Liver (tissue), 9 donors: ENCODE measurements around the gene NCKAP5L. TPM values are rescaled to one million over a fixed set of nuclear protein-coding genes. Genes with fewer than 3 reads are reported as not detected.
A peak's percentile ranks its signal among the peaks of the same experiment; 100 is the strongest.

ENCODE experiments used
- DNase-seq: peaks from one replicate; pipeline ENCODE4 v3.0.0-alpha.2; 2017; ENCODE audit warnings: low spot score
- H3K27ac ChIP-seq, 2 donors: one replicate each; pipeline ENCODE4 v1.7.0; 2013; ENCODE audit warnings: inconsistent platforms in 2 of 2, low read length in 2 of 2, control low read depth in 1 of 2, low read depth in 1 of 2, mild to moderate bottlenecking in 1 of 2
- H3K27me3 ChIP-seq, 4 donors: one replicate each; pipeline versions ENCODE4 v1.6.1 to v1.7.0; 2013; ENCODE audit warnings: low read length in 3 of 4, inconsistent platforms in 1 of 4, mild to moderate bottlenecking in 1 of 4, moderate library complexity in 1 of 4; ENCODE audit not compliant: control insufficient read depth in 4 of 4, insufficient read depth in 4 of 4
- H3K36me3 ChIP-seq, 4 donors: one replicate each; pipeline versions ENCODE4 v1.6.1 to v1.7.0; 2013; ENCODE audit warnings: low read length in 3 of 4, mild to moderate bottlenecking in 3 of 4, low read depth in 1 of 4, moderate library complexity in 1 of 4; ENCODE audit not compliant: control insufficient read depth in 4 of 4, insufficient read depth in 3 of 4
- H3K4me1 ChIP-seq, 4 donors: one replicate each; pipeline versions ENCODE4 v1.6.1 to v1.7.0; 2013; ENCODE audit warnings: low read length in 3 of 4, mild to moderate bottlenecking in 3 of 4, moderate library complexity in 1 of 4; ENCODE audit not compliant: control insufficient read depth in 4 of 4, insufficient read depth in 4 of 4
- H3K4me3 ChIP-seq, 3 donors: one replicate each; pipeline versions ENCODE4 v1.6.1 to v1.7.0; 2013; ENCODE audit warnings: low read length in 3 of 3, control low read depth in 1 of 3, low read depth in 1 of 3, mild to moderate bottlenecking in 1 of 3
- H3K9ac ChIP-seq, 2 donors: one replicate each; pipeline ENCODE4 v1.7.0; 2013; ENCODE audit warnings: low read length in 2 of 2, mild to moderate bottlenecking in 2 of 2, moderate library complexity in 2 of 2, control low read depth in 1 of 2, low read depth in 1 of 2
- H3K9me3 ChIP-seq, 4 donors: one replicate each; pipeline versions ENCODE4 v1.6.1 to v1.7.0; 2013; ENCODE audit warnings: low read length in 3 of 4; ENCODE audit not compliant: control insufficient read depth in 4 of 4
- EGR1 ChIP-seq, 2 donors: IDR thresholded peaks; 2 replicates each; pipeline ENCODE4 v1.6.1; 2016 to 2018; ENCODE audit warnings: antibody characterized with exemption in 2 of 2, low read depth in 2 of 2
- FOXA1 ChIP-seq: IDR thresholded peaks from 2 replicates; pipeline ENCODE4 v1.6.1; 2016; ENCODE audit warnings: antibody characterized with exemption
- FOXA2 ChIP-seq: IDR thresholded peaks from 2 replicates; pipeline ENCODE4 v1.6.1; 2016; ENCODE audit warnings: antibody characterized with exemption
- GABPA ChIP-seq, 2 donors: IDR thresholded peaks in 1 of 2; conservative IDR thresholded peaks in 1 of 2; 2 replicates each; pipeline ENCODE4 v1.6.1; 2016; ENCODE audit warnings: antibody characterized with exemption in 2 of 2, mild to moderate bottlenecking in 1 of 2, moderate library complexity in 1 of 2
- HNF4A ChIP-seq, 2 donors: conservative IDR thresholded peaks; 2 replicates each; pipeline ENCODE4 v1.6.1; 2016; ENCODE audit warnings: antibody characterized with exemption in 2 of 2, mild to moderate bottlenecking in 2 of 2
- JUND ChIP-seq, 2 donors: IDR thresholded peaks; 2 replicates each; pipeline ENCODE4 v1.6.1; 2016; ENCODE audit warnings: antibody characterized with exemption in 2 of 2
- NR2F2 ChIP-seq: IDR thresholded peaks from 2 replicates; pipeline ENCODE4 v1.6.1; 2016; ENCODE audit warnings: antibody characterized with exemption
- RAD21 ChIP-seq, 2 donors: IDR thresholded peaks; 2 replicates each; pipeline ENCODE4 v1.6.1; 2016; ENCODE audit warnings: antibody characterized with exemption in 2 of 2, mild to moderate bottlenecking in 2 of 2
- RXRA ChIP-seq, 2 donors: IDR thresholded peaks; 2 replicates each; pipeline ENCODE4 v1.6.1; 2017 to 2018; ENCODE audit warnings: antibody characterized with exemption in 2 of 2, mild to moderate bottlenecking in 1 of 2
- SP1 ChIP-seq: IDR thresholded peaks from 2 replicates; pipeline ENCODE4 v1.6.1; 2018; ENCODE audit warnings: antibody characterized with exemption, mild to moderate bottlenecking
- TAF1 ChIP-seq: conservative IDR thresholded peaks from 2 replicates; pipeline ENCODE4 v1.6.1; 2016; ENCODE audit warnings: antibody characterized with exemption, mild to moderate bottlenecking
- YY1 ChIP-seq: IDR thresholded peaks from 2 replicates; pipeline ENCODE4 v1.6.1; 2016; ENCODE audit warnings: antibody characterized with exemption, mild to moderate bottlenecking
- WGBS: extraction: QIAGEN DNeasy Blood & Tissue Kit; methylation state at CpG from one replicate; pipeline ENCODE4 v1.1.7; 2013; 5-methylcytosine and 5-hydroxymethylcytosine counted together
- polyA plus RNA-seq, 2 donors: library from polyadenylated mRNA; stranded (reverse) in 1 of 2; unstranded in 1 of 2; fragments of 200-250 nt in 1 of 2; fragments of >200 nt in 1 of 2; fragmentation: Nextera tagmentation in 1 of 2; extraction: Ambion mirVana in 1 of 2; gene quantifications; one replicate each; pipeline versions ENCODE4 v1.2.1 to v1.2.3, GENCODE V29; 2013 to 2015
- total RNA-seq, 2 donors: library from RNA; depleted of rRNA; stranded (reverse); fragments of >200 nt; gene quantifications; one replicate each; pipeline ENCODE4 v1.2.3, GENCODE V29; 2014
- TF ChIP-seq, protein P1 (sequence below): fragments of 150-350 bp; IDR thresholded peaks from 2 replicates; pipeline ENCODE4 v1.5.1; 2017; ENCODE audit warnings: improper control_type of control experiment, low read depth, low read length; ENCODE audit not compliant: missing input control
- TF ChIP-seq, protein P2 (sequence below): IDR thresholded peaks from 2 replicates; pipeline ENCODE4 v1.6.1; 2016; ENCODE audit warnings: antibody characterized with exemption
- TF ChIP-seq, protein P3 (sequence below): IDR thresholded peaks from 2 replicates; pipeline ENCODE4 v1.6.1; 2016; ENCODE audit warnings: antibody characterized with exemption, mild to moderate bottlenecking
- TF ChIP-seq, protein P4 (sequence below): IDR thresholded peaks from 2 replicates; pipeline ENCODE4 v1.6.1; 2016; ENCODE audit warnings: antibody characterized with exemption
- TF ChIP-seq, protein P5 (sequence below): IDR thresholded peaks from 2 replicates; pipeline ENCODE4 v1.6.1; 2016; ENCODE audit warnings: antibody characterized with exemption
- donor health status: healthy.
- donor health status: healthy.
- donor health status: healthy.
- donor health status: healthy.
- donor health status: healthy.

NCKAP5L gene
- total and polyA plus RNA-seq, 4 donors: 2.9 to 6.8 (median 4.2) TPM

DNA sequence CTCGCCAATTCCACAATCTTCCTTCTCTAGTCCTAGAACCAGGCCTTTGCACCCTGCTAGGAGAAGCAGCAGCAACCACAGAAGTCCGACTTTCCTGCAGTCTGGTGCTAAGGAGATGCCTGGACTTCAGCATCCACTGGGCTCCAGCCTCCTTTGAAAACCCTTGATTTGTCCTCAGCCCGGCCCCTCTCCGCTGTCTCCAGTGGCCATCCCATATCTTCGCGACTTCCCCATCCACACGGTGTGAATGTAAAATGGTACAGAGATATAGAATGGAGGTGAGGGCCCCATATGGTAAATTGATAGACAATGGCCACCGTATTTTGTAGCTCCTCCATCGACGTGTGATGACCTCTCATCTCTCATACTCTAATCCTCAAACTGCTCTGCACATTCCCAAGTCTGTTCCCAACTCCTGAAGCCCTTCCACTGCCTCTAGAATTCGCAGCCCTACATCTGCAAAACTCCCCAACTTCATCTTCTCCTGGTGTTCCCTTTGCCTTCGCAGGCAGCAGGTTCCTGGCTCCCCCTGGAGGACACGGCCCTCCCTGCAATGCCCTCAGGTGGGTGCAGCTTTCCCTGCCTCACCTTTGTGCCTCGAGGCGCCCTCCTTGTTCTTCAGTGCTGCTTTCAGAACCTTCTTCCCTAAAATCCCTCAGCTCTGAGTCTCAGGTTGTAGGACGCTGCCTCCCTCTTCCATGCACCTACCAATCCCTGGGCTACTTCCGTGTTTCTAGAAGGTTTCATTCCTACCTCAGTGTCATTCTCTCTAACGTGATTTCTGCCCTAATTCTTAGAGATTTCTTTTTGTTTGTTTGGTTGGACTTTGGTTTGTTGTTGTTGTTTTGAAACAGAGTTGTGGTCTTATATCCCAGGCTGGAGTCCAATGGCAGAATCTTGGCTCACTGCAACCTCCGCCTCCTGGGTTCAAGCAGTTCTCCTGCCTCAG is 50.1 kb downstream of the NCKAP5L start:
- Histone ChIP-seq H3K9ac (no peak overlapping the region), H3K9me3 (no peaks in the 10 kb centered on the region), H3K4me1 (peaks cover 0 to 4% (median 2%) of the 10 kb centered on the region in 4 donors), H3K36me3 (no peaks in the 10 kb centered on the region), H3K27ac (no peak overlapping the region), H3K27me3 (no peaks in the 10 kb centered on the region), H3K4me3 (no peak overlapping the region)
- TF ChIP-seq EGR1 (IDR thresholded peaks at IDR 0.05; ENCODE audit: low read depth in 2 of 2) (no peak), TAF1 (no peak), RAD21 (IDR thresholded peaks at IDR 0.05) (peak; percentile 86 to 90)
- TF ChIP-seq, protein P1, sequence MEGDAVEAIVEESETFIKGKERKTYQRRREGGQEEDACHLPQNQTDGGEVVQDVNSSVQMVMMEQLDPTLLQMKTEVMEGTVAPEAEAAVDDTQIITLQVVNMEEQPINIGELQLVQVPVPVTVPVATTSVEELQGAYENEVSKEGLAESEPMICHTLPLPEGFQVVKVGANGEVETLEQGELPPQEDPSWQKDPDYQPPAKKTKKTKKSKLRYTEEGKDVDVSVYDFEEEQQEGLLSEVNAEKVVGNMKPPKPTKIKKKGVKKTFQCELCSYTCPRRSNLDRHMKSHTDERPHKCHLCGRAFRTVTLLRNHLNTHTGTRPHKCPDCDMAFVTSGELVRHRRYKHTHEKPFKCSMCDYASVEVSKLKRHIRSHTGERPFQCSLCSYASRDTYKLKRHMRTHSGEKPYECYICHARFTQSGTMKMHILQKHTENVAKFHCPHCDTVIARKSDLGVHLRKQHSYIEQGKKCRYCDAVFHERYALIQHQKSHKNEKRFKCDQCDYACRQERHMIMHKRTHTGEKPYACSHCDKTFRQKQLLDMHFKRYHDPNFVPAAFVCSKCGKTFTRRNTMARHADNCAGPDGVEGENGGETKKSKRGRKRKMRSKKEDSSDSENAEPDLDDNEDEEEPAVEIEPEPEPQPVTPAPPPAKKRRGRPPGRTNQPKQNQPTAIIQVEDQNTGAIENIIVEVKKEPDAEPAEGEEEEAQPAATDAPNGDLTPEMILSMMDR: peak; percentile 84
- WGBS: 49% methylated on average over 19 of the region's 19 CpGs
- DNase-seq: peak; percentile 77

DNA sequence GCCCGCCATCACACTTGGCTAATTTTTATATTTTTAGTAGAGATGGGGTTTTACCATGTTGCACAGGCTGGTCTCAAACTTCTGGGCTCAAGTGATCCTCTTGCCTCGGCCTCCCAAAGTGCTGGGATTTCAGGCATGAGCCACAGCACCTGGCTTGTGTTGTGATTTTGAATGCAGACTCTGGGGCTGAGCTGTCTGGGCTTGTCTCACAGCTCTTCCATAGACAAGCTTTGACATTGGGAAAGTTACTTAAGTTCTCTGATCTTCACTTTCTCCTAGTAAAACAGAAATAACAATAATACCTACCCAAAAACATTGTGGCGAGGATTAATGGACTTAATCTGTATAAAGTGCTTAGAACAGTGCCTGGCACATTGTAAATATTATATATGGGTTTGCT is 50.9 kb downstream of the NCKAP5L start:
- no peak for TF ChIP-seq SP1
- no peak for TF ChIP-seq YY1
- TF ChIP-seq, protein P2, sequence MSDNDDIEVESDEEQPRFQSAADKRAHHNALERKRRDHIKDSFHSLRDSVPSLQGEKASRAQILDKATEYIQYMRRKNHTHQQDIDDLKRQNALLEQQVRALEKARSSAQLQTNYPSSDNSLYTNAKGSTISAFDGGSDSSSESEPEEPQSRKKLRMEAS: no peak
- no peak for TF ChIP-seq HNF4A (conservative IDR thresholded peaks at IDR 0.05)
- no peak for TF ChIP-seq GABPA (IDR thresholded peaks at IDR 0.05 in 1 of 2, conservative IDR thresholded peaks at IDR 0.05 in 1 of 2)
- no peak for TF ChIP-seq TAF1
- TF ChIP-seq, protein P1: no peak
- TF ChIP-seq, protein P3, sequence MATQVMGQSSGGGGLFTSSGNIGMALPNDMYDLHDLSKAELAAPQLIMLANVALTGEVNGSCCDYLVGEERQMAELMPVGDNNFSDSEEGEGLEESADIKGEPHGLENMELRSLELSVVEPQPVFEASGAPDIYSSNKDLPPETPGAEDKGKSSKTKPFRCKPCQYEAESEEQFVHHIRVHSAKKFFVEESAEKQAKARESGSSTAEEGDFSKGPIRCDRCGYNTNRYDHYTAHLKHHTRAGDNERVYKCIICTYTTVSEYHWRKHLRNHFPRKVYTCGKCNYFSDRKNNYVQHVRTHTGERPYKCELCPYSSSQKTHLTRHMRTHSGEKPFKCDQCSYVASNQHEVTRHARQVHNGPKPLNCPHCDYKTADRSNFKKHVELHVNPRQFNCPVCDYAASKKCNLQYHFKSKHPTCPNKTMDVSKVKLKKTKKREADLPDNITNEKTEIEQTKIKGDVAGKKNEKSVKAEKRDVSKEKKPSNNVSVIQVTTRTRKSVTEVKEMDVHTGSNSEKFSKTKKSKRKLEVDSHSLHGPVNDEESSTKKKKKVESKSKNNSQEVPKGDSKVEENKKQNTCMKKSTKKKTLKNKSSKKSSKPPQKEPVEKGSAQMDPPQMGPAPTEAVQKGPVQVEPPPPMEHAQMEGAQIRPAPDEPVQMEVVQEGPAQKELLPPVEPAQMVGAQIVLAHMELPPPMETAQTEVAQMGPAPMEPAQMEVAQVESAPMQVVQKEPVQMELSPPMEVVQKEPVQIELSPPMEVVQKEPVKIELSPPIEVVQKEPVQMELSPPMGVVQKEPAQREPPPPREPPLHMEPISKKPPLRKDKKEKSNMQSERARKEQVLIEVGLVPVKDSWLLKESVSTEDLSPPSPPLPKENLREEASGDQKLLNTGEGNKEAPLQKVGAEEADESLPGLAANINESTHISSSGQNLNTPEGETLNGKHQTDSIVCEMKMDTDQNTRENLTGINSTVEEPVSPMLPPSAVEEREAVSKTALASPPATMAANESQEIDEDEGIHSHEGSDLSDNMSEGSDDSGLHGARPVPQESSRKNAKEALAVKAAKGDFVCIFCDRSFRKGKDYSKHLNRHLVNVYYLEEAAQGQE: no peak
- no peak for TF ChIP-seq FOXA2
- TF ChIP-seq FOXA1: no peak
- TF ChIP-seq, protein P4, sequence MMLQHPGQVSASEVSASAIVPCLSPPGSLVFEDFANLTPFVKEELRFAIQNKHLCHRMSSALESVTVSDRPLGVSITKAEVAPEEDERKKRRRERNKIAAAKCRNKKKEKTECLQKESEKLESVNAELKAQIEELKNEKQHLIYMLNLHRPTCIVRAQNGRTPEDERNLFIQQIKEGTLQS: no peak
- TF ChIP-seq NR2F2: no peak
- TF ChIP-seq JUND (IDR thresholded peaks at IDR 0.05): no peak
- TF ChIP-seq, protein P5, sequence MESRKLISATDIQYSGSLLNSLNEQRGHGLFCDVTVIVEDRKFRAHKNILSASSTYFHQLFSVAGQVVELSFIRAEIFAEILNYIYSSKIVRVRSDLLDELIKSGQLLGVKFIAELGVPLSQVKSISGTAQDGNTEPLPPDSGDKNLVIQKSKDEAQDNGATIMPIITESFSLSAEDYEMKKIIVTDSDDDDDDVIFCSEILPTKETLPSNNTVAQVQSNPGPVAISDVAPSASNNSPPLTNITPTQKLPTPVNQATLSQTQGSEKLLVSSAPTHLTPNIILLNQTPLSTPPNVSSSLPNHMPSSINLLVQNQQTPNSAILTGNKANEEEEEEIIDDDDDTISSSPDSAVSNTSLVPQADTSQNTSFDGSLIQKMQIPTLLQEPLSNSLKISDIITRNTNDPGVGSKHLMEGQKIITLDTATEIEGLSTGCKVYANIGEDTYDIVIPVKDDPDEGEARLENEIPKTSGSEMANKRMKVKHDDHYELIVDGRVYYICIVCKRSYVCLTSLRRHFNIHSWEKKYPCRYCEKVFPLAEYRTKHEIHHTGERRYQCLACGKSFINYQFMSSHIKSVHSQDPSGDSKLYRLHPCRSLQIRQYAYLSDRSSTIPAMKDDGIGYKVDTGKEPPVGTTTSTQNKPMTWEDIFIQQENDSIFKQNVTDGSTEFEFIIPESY: no peak
- TF ChIP-seq EGR1 (IDR thresholded peaks at IDR 0.05; ENCODE audit: low read depth in 2 of 2): no peak
- TF ChIP-seq RXRA (IDR thresholded peaks at IDR 0.05): no peak
- no peak for TF ChIP-seq RAD21 (IDR thresholded peaks at IDR 0.05)
- Histone ChIP-seq H3K27me3 (no peaks in the 10 kb centered on the region), H3K36me3 (no peaks in the 10 kb centered on the region), H3K4me3 (no peak overlapping the region), H3K27ac (no peak overlapping the region), H3K4me1 (peaks cover 0 to 4% (median 2%) of the 10 kb centered on the region in 4 donors), H3K9ac (no peak overlapping the region), H3K9me3 (no peaks in the 10 kb centered on the region)
- no peak for DNase-seq
- WGBS: 81% methylated on average over 3 of the region's 3 CpGs
